Cortex of kidney (tissue), 1 donor: Measurements from ENCODE around the gene CLDN15.
"Not testable (repeated sequence)": the region's sequence is repeated elsewhere in the genome, so short reads cannot be mapped to it uniquely, and the experiment has no call there.

ENCODE experiments used
- DNase-seq: peaks from one replicate; lab custom pipeline; 2025; lab: John Stamatoyannopoulos, UW

Gene CLDN15

DNA sequence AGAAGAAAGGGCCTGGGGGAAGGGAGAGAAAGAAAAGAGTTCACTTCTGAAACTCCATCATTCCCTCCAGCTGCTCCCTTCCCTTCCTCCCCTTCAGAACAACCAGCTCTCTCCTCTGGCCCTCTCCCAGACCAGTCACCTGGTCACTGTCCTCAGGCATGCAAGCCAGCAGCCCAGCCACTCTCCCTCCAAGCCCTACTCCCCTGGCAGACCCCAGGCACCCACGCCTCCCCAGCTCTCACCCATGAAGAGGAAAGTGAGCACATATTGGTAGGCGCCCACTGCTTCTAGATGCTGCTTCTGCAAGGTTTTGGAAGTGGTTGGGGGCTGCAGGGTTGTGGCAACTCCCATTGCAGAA lies 37.1 kb downstream of the CLDN15 start:
- DNase-seq: no peak

DNA sequence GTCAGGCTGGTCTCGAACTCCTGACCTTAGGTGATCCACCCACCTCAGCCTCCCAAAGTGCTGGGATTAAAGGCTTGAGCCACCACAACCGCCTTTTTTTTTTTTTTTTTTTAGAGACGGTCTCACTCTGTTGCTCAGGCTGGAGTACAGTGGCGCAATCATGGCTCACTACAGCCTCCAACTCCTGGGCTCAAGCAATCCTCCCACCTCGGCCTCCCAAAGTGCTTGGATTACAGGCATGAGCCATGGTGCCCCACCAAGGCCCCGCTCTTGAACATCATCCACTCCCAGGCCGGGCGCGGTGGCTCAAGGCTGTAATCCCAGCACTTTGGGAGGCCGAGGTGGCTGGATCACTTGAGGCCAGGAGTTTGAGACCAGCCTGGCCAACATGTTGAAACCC lies 38.1 kb downstream of the CLDN15 start:
- DNase-seq: not testable (repeated sequence)

DNA sequence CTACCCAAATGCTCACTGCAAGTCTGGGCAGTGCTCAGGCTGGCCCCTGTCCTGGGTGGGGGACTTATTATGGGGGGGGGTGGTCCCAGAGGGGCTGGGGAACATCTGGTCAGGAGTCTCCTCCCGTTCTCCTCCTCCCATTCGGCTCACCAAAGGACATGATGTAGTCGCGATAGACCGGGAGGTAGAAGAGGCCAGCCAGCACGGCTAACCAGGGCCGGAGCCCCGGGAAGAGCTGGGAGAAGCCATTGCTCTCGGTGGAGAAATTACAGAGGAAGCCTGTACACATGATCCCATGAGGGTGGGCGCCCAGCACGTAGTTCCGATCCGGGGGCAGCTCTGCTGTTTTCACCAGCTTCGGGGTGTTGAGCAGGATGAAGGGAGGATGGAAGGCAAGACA lies 39.1 kb downstream of the CLDN15 start:
- no peak for DNase-seq

DNA sequence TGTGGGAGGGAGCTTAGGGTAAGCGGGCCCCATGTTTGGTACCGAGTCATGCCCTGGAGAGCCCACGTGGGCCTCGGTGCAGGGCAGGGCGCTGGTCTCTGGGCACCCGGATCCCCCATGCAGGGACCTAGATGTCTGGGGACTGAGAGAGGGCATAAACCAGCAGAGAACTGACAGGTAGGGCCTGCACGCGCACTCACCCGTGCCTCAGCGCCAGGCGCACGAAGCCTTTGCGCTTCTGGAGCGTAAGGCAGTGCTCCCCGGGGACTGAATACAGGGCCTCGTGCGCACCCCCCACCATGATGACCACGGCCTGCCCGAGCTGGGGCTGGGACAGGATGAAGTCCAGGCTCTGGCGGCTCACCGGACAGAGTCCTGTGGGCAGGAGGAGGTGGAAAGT lies 39.6 kb downstream of the CLDN15 start:
- DNase-seq: no peak

DNA sequence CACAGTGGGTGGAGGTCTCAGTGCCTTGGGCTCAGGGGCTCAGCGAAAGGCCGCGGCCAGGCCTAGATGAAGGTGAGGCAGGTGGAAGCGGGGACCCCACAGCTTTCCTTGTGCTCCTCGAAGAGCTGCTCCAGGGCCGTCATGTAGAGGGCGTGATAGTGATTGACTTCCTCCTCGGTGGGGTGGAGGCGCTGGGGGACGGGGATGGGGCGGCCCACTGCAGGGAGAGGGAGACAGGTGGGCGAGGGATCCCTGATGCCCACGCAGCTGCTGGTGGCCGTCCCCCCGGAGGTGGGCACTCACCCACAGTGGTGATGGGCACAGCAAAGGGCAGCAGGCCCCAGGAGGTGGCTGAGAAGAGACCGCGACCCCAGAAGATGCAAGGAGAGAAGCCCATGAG lies 41.7 kb downstream of the CLDN15 start:
- no peak for DNase-seq

DNA sequence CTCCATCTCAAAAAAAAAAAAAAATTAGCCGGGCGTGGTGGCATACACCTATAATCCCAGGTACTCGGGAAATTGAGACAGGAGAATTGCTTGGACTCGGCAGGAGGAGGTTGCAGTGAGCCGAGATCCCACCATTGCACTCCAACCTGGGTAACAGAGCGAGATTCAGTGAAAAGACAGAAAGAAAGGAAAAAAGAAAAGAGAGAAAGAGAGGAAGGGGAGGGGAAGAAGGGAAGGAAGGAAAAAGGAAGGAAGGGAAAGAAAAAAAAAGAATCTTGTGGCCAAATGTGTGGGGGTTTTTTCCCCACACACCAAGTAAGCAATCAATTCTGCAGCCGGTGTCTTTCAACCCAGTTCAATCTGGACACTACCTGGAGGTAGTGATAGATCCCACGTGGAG lies 48.5 kb downstream of the CLDN15 start:
- DNase-seq: no peak

DNA sequence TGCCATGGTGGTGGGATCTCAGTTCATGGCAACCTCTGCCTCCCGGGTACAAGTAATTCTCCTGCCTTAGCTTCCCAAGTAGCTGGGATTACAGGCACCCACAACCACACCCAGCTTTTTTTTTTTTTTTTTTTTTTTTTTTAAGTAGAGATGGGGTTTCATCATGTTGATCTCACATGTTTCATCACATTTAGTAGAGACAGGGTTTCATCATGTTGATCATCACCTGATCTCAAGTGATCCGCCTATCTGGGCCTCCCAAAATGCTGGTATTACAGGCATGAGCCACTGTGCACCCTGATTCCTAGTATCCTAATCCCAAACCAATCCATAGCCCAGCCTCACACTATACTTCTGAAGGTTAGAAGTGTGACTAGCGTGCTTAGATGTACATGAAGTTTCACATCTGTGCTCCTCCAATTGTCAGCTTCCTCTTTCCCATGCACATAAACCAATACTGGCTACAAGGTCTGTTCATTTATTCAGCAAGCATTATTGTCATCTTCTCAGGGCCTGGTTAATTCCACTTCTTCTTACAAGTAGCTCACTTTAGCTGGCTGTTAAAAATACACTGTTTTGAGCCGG lies 50.7 kb downstream of the CLDN15 start:
- DNase-seq: no peak

DNA sequence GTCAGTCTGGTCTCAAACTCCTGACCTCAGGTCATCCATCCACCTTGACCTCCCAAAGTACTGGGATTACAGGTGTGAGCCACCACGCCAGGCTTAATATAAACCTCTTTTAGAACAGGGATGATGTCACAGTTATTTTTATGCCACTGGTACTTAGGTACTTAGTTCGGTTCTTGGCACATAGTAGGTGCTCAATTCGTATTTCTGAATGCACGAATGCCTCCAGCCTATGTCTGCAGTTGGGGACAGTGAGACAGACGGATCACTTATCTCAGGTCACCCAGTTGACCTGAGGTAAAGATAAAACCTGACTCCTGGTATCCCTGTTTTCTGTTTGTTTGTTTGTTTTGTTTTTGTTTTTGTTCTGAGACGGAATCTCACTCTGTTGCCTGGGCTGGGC lies 51.4 kb downstream of the CLDN15 start:
- DNase-seq: no peak

DNA sequence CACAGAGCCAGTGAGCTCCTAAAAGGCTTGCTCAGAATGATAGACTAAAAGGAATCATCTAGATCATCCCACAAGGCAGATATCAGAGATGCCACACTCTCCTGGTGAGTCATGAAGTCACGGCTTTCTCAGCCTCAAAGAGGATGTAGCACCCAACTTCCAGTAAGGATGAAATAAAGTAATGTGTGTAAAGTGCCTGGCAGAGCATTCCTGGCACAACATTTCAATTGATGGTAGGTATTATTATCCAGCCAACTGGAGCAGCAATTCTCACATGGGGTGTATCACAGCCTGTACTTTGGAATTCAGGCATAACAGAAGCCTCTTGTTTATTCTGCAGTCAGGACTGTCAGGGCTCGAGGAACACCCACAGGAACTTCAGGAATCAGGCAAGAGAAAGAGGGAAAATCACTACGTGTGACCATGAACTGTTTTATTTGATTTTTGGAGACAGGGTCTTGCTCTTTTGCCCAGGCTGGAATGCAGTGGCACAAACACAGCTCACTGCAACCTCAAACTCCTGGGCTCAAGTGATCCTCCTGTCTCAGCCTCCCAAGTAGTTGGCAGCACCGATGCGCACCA lies 52.3 kb downstream of the CLDN15 start:
- DNase-seq: no peak
